ENCODE data around the gene ZMIZ1. TPM values are rescaled to one million over a fixed set of nuclear protein-coding genes. Genes with fewer than 3 reads are reported as not detected.

ZMIZ1 gene
- polyA plus RNA-seq, 1 experiment = 13.0 TPM

DNA sequence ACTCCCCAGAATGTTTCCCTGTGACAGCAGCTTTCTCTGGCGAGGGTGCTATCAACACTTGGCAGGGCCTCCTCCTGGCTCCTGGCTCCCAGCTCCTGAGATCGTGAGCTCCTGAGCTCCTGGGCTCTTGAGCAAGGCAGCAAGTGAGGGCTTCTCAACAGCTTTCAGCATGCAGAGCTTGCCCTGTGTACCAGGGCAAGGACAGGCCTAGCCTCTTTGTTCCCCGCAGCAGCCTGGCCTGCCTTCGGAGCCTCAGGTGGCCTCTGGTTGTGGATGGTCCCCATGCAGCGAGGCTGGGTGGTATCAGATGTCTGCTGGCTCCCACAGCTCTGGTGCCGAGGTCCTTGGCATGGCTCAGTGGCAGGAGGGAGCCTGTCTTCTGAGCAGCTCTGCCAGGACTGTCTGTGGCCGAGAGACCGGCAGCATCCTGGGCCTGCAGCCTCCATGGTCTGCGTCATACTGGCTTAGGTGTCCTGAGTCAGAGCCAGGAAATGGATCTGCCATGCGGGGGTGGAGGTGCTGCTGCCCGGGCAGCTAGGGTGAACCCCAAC, 44.2 kb downstream of the ZMIZ1 start:
- Histone ChIP-seq H3K27me3 (ENCODE audit: control insufficient read depth, insufficient read depth, low read length) (no peaks in the 10 kb centered on the region), H3K4me3 (ENCODE audit: low read depth, low read length) (no peak overlapping the region), H3K36me3 (ENCODE audit: control insufficient read depth, insufficient read depth, low read length) (peaks cover 11% of the 10 kb centered on the region)
- ChIA-PET CTCF (interaction anchor here (1.0 kb wide), 1 partner anchor 82 kb away, joined by 4 read pairs; no protein-coding TSS in a partner anchor), POLR2A (no interaction called here)
- DNase-seq (ENCODE audit: low read depth) = no peak
- TF ChIP-seq CTCF (IDR thresholded peaks at IDR 0.05; ENCODE audit: insufficient read depth, low read depth, low read length) = no peak

- no peaks in the 10 kb centered on the region for H3K27me3 ChIP-seq (ENCODE audit: control insufficient read depth, insufficient read depth, low read length)
- CTCF ChIA-PET = interaction anchor here (0.7 to 2.1 kb wide), 3 partner anchors 10 to 82 kb away, joined by 3 to 10 read pairs (median 5); no protein-coding TSS in a partner anchor
- TF ChIP-seq CTCF (IDR thresholded peaks at IDR 0.05; ENCODE audit: insufficient read depth, low read depth, low read length) = no peak
- no peak overlapping the region for H3K4me3 ChIP-seq (ENCODE audit: low read depth, low read length)
- no peak for DNase-seq (ENCODE audit: low read depth)
- POLR2A ChIA-PET = no interaction called here
- H3K36me3 ChIP-seq (ENCODE audit: control insufficient read depth, insufficient read depth, low read length) = peaks cover 16% of the 10 kb centered on the region
Measured at GRCh38 chr10:79113827-79114226, 45.1 kb downstream of the ZMIZ1 start.

GRCh38 chr10:79115302-79115701, 46.5 kb downstream of the ZMIZ1 start:
- POLR2A ChIA-PET = no interaction called here
- TF ChIP-seq CTCF (IDR thresholded peaks at IDR 0.05; ENCODE audit: insufficient read depth, low read depth, low read length) = no peak
- H3K27me3 ChIP-seq (ENCODE audit: control insufficient read depth, insufficient read depth, low read length) = no peaks in the 10 kb centered on the region
- DNase-seq (ENCODE audit: low read depth) = no peak
- H3K4me3 ChIP-seq (ENCODE audit: low read depth, low read length) = no peak overlapping the region
- H3K36me3 ChIP-seq (ENCODE audit: control insufficient read depth, insufficient read depth, low read length) = peaks cover 23% of the 10 kb centered on the region
- CTCF ChIA-PET = interaction anchor here (1.3 to 2.1 kb wide), 3 partner anchors 9 to 1068 kb away, joined by 3 to 10 read pairs (median 5); no protein-coding TSS in a partner anchor

GRCh38 chr10:79116368-79116767, 47.6 kb downstream of the ZMIZ1 start:
- no peaks in the 10 kb centered on the region for H3K27me3 ChIP-seq (ENCODE audit: control insufficient read depth, insufficient read depth, low read length)
- ChIA-PET POLR2A (no interaction called here), CTCF (interaction anchor here (1.3 kb wide), 1 partner anchor 1069 kb away, joined by 3 read pairs; no protein-coding TSS in a partner anchor)

More at GRCh38 chr10:79116368-79116767, 47.6 kb downstream of the ZMIZ1 start:
- Histone ChIP-seq H3K36me3 (ENCODE audit: control insufficient read depth, insufficient read depth, low read length) (peaks cover 26% of the 10 kb centered on the region), H3K4me3 (ENCODE audit: low read depth, low read length) (no peak overlapping the region)
- DNase-seq (ENCODE audit: low read depth) = no peak
- no peak for TF ChIP-seq CTCF (IDR thresholded peaks at IDR 0.05; ENCODE audit: insufficient read depth, low read depth, low read length)
